Left lung (tissue), 10 donors: Measurements from ENCODE around the gene SHISA6. TPM values are rescaled to one million over a fixed set of nuclear protein-coding genes. Genes with fewer than 3 reads are reported as not detected.
"Not testable (repeated sequence)": the region's sequence is repeated elsewhere in the genome, so short reads cannot be mapped to it uniquely, and the experiment has no call there.

Experiments used
- ATAC-seq: fragments of 200-7000 bp; cut with Tn5 transposase; one replicate; pipeline ENCODE4 v1.9.1; 2020; ENCODE audit warnings: moderate library complexity
- DNase-seq, 4 donors: peaks; one replicate each; pipeline ENCODE4 v3.0.0-alpha.2; 2013 to 2020
- H3K27ac ChIP-seq, 2 donors: fragments of 200-600 bp; sonication (generic) in 1 of 2; one replicate each; pipeline versions ENCODE4 v1.5.0 to v1.8.0; 2020 to 2021
- H3K27me3 ChIP-seq, 2 donors: fragments of 200-600 bp; sonication (generic) in 1 of 2; one replicate each; pipeline versions ENCODE4 v1.5.0 to v1.8.0; 2020 to 2021
- H3K36me3 ChIP-seq, 2 donors: fragments of 200-600 bp; sonication (generic) in 1 of 2; one replicate each; pipeline versions ENCODE4 v1.5.0 to v1.8.0; 2020 to 2021
- H3K4me1 ChIP-seq, 2 donors: fragments of 200-600 bp; one replicate each; pipeline ENCODE4 v1.8.0; 2021
- H3K4me3 ChIP-seq, 2 donors: fragments of 200-600 bp; sonication (generic) in 1 of 2; one replicate each; pipeline versions ENCODE4 v1.5.0 to v1.8.0; 2020 to 2021; ENCODE audit warnings: mild to moderate bottlenecking in 1 of 2
- H3K9me3 ChIP-seq, 2 donors: fragments of 200-600 bp; sonication (generic) in 1 of 2; one replicate each; pipeline versions ENCODE4 v1.5.0 to v1.8.0; 2020 to 2021
- intact Hi-C, 2 donors: fragments of 100-400 bp; cut with DNase I; formaldehyde crosslinking; loops; one replicate each; pipeline versions ENCODE4 v1.11.2 to v1.14.2; 2022
- polyA plus RNA-seq, 6 donors: library from polyadenylated mRNA; unstranded; fragments of 120-200 nt; gene quantifications; one replicate each; pipeline ENCODE4 v1.2.1, GENCODE V29; 2013; ENCODE audit not compliant: insufficient read length in 6 of 6
- total RNA-seq, 2 donors: library from RNA; stranded (reverse); fragmentation: NEBNext Ultra II Directional; extraction: Animal tissue kit (Norgen Biotek cat#: 25700); gene quantifications; one replicate each; pipeline ENCODE4 v1.2.1, GENCODE V29; 2021
- TF ChIP-seq, protein P1 (sequence below), 2 donors: fragments of 200-600 bp; sonication (generic) in 1 of 2; IDR thresholded peaks; one replicate each; pipeline versions ENCODE4 v1.5.0 to v1.8.0; 2021; ENCODE audit warnings: antibody characterized with exemption in 2 of 2
- donor health status: DM: no; HTN: yes; CAD: no.
- donor health status: DM: no; HTN: no; CAD: no.

SHISA6 gene
- total and polyA plus RNA-seq, 8 donors = 0.06 to 0.38 (median 0.19) TPM; not detected in 1

DNA sequence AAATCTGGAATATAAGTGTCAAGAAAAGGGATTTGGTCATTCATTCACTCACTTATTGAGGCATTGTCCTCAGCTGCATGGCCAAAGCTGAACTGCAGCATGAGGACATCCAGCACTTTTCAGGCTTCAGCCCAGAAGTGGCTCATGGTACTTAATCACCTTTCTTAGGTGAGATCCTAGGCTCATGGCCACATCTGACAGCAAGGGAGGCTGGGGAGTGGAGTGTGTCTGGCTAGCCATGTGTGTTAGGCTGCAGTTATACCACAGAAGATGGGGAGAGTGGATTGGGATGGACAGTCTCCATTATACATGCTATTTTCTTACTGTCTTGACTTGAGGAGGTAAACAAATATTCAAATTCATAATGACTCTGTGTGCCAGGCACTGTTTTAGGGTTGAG, 68.8 kb downstream of the SHISA6 start:
- Histone ChIP-seq H3K4me1 (no peaks in the 10 kb centered on the region), H3K36me3 (no peaks in the 10 kb centered on the region), H3K4me3 (no peak overlapping the region), H3K27me3 (no peaks in the 10 kb centered on the region), H3K9me3 (no peaks in the 10 kb centered on the region), H3K27ac (no peak overlapping the region)
- TF ChIP-seq, protein P1, sequence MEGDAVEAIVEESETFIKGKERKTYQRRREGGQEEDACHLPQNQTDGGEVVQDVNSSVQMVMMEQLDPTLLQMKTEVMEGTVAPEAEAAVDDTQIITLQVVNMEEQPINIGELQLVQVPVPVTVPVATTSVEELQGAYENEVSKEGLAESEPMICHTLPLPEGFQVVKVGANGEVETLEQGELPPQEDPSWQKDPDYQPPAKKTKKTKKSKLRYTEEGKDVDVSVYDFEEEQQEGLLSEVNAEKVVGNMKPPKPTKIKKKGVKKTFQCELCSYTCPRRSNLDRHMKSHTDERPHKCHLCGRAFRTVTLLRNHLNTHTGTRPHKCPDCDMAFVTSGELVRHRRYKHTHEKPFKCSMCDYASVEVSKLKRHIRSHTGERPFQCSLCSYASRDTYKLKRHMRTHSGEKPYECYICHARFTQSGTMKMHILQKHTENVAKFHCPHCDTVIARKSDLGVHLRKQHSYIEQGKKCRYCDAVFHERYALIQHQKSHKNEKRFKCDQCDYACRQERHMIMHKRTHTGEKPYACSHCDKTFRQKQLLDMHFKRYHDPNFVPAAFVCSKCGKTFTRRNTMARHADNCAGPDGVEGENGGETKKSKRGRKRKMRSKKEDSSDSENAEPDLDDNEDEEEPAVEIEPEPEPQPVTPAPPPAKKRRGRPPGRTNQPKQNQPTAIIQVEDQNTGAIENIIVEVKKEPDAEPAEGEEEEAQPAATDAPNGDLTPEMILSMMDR (IDR thresholded peaks at IDR 0.05) = no peak
- DNase-seq (no peak), ATAC-seq (no peak)
- intact Hi-C loops = no loop called here

DNA sequence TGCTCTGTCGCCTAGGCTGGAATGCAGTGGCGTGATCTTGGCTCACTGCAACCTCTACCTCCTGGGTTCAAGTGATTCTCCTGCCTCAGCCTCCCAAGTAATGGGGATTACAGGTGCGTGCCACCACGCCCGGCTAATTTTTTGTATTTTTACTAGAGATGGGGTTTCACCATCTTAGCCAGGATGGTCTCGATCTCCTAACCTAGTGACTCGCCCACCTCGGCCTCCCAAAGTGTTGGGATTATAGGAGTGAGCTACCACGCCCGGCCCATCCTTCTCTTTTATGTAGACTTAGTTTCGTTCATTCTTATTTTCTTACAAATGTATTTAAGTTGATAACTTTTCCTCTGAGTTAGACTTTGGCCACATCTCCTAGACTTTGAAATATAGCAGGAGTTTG, 75.4 kb downstream of the SHISA6 start:
- H3K9me3 ChIP-seq, H3K4me3 ChIP-seq, H3K27ac ChIP-seq, intact Hi-C loops, DNase-seq, H3K36me3 ChIP-seq, H3K27me3 ChIP-seq, ATAC-seq, H3K4me1 ChIP-seq: not testable (repeated sequence)

DNA sequence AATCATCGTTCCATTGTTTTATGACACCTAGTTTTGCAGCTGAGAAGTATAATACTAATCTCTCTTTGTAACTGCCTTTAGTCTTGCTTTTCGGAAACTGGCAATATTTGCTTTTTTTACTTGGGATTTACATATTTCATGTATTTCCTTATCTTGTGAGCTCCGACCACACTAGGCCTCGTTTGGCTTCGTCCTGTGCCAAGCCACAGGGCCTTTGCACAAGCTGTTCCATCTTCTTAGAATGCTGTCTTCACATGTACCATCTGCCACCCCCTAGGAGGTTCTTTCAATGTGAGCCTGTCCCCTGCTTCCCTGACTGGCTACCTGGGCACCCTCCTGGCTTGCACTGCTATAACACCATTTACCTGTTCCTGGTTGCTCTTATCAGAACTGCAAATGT, 77.2 kb downstream of the SHISA6 start:
- H3K4me3 ChIP-seq = no peak overlapping the region
- intact Hi-C loops = no loop called here
- H3K36me3 ChIP-seq = no peaks in the 10 kb centered on the region
- ATAC-seq (no peak), DNase-seq (no peak)
- no peaks in the 10 kb centered on the region for H3K27me3 ChIP-seq
- H3K27ac ChIP-seq = no peak overlapping the region
- H3K4me1 ChIP-seq = no peaks in the 10 kb centered on the region
- TF ChIP-seq, protein P1 (IDR thresholded peaks at IDR 0.05) = no peak
- H3K9me3 ChIP-seq = peaks cover 0 to 2% of the 10 kb centered on the region in 2 donors

DNA sequence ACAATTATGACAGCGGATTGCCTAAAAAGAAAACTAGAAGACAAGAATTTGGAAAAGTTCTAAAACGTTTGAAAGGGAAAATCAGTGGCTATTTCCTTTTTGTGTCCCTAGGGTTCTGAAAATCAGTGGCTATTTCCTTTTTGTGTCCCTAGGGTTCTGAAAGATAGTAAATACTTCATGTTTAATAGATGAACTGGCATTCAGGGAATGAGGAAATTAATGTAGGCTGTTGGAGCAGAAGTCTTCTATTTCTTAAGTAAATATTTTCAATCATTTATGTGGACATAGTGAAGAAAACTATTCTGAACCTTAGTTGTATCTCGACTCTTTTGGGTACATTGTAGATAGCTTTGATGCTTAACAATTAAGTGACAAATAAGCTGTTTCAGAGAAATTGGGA, 78.9 kb downstream of the SHISA6 start:
- intact Hi-C loops = no loop called here
- Histone ChIP-seq H3K9me3 (peaks cover 0 to 4% of the 10 kb centered on the region in 2 donors), H3K27ac (no peak overlapping the region), H3K4me3 (no peak overlapping the region), H3K27me3 (no peaks in the 10 kb centered on the region), H3K36me3 (no peaks in the 10 kb centered on the region), H3K4me1 (no peaks in the 10 kb centered on the region)
- TF ChIP-seq, protein P1 (IDR thresholded peaks at IDR 0.05) = no peak
- DNase-seq (no peak), ATAC-seq (peak; percentile 57)

DNA sequence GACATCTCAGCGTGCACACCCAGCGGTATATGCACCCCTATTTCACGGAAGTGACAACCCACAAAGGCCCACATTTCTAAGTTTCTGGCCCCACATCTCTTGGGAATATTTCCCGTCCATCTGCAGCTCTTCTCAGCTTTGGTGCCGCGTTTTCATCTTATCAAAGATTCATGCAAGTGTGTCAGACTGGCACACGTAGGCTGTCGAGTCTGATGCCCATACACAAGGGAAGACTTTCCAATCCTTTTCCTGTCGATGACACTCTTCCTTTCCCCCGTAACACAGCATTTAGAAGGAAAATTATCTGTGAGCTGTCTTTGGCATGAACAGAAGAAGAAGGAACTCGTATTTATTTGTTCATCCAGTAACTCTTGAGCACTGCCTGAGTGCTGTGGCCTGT, 83.0 kb downstream of the SHISA6 start:
- H3K27me3 ChIP-seq = no peaks in the 10 kb centered on the region
- no peak for ATAC-seq
- H3K27ac ChIP-seq = no peak overlapping the region
- no peak for DNase-seq
- no peak overlapping the region for H3K4me3 ChIP-seq
- TF ChIP-seq, protein P1 (IDR thresholded peaks at IDR 0.05) = no peak
- intact Hi-C loops = no loop called here
- peaks cover 0 to 4% of the 10 kb centered on the region in 2 donors for H3K9me3 ChIP-seq
- no peaks in the 10 kb centered on the region for H3K4me1 ChIP-seq
- no peaks in the 10 kb centered on the region for H3K36me3 ChIP-seq

DNA sequence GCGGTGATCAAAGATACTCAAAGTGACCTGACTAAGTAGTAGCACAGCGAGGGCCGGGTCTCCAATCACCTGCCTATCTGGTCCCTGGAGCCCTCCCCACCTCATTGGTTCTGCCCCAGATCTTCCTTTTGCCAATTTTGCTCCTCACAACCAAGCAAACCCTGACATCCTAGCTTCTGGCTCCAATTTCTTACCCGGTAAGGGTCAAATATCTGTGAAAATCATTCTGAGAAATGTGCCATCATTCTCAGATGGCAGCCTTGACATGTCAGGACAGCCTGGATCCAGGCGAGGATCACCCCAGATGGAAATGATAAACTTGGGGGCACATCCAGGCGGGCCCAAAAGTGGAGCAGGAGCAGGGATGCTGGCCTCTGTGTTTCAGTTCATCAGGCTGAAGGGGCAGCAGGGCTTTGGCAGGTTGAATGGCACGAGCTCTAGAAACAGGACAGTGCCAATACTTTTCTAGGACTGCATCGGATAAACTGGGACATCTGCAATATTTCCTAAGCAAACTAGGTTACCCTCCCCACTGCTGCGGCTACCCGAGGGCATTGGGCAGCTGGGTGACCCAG, 83.9 kb downstream of the SHISA6 start:
- Histone ChIP-seq H3K27me3 (no peaks in the 10 kb centered on the region), H3K27ac (no peak overlapping the region), H3K36me3 (no peaks in the 10 kb centered on the region), H3K4me1 (no peaks in the 10 kb centered on the region), H3K9me3 (peaks cover 0 to 4% of the 10 kb centered on the region in 2 donors), H3K4me3 (no peak overlapping the region)
- TF ChIP-seq, protein P1 (IDR thresholded peaks at IDR 0.05) = no peak
- DNase-seq (no peak), ATAC-seq (no peak)
- intact Hi-C loops = no loop called here
